HG03066 (cell line): ENCODE measurements around the gene FARSA.
A peak's percentile ranks its signal among the peaks of the same experiment; 100 is the strongest.
"Not testable (repeated sequence)": the region's sequence is repeated elsewhere in the genome, so short reads cannot be mapped to it uniquely, and the experiment has no call there.

Experiments used
- ATAC-seq: cut with Tn5 transposase; IDR thresholded peaks from one replicate; pipeline ENCODE4 v1.9.1; 2021; ENCODE audit warnings: low read depth; ENCODE audit not compliant: unreplicated experiment

Gene FARSA

GRCh38 chr19:12938779-12939601, 5.5 kb upstream of the FARSA start:
- ATAC-seq: no peak

- peak; percentile 85 for ATAC-seq
These were observed 4.6 kb upstream of the FARSA start, which contains the start of gene CALR for GRCh38 chr19:12937927-12938778. TSS of gene CALR (plus strand) at chr19:12938609. CDS start at chr19:12938680, 71 bp downstream.

GRCh38 chr19:12937093-12937926, 3.8 kb upstream of the FARSA start:
- no peak for ATAC-seq

GRCh38 chr19:12936582-12936981, 3.1 kb upstream of the FARSA start:
- ATAC-seq: no peak

- ATAC-seq: no peak
These were observed 1.6 kb upstream of the FARSA start for GRCh38 chr19:12935071-12935470.

GRCh38 chr19:12932392-12933286, 872 bp downstream of the FARSA start:
- ATAC-seq: no peak

- ATAC-seq: no peak
These were observed 3.4 kb downstream of the FARSA start for GRCh38 chr19:12930002-12930645.

- no peak for ATAC-seq
These were observed 8.7 kb downstream of the FARSA start for GRCh38 chr19:12924621-12925310.

GRCh38 chr19:12922959-12923358, 10.6 kb downstream of the FARSA start:
- no peak for ATAC-seq

- ATAC-seq: no peak
These were observed 12.5 kb downstream of the FARSA start for GRCh38 chr19:12921047-12921446.

- ATAC-seq: no peak
These were observed 15.3 kb downstream of the FARSA start for GRCh38 chr19:12918253-12918652.

- ATAC-seq: not testable (repeated sequence)
These were observed 17.7 kb downstream of the FARSA start for GRCh38 chr19:12915860-12916259.

GRCh38 chr19:12913851-12914690, 19.4 kb downstream of the FARSA start:
- no peak for ATAC-seq

GRCh38 chr19:12913011-12913561, 20.4 kb downstream of the FARSA start:
- no peak for ATAC-seq

GRCh38 chr19:12912571-12912970, 20.9 kb downstream of the FARSA start:
- ATAC-seq: no peak

- ATAC-seq: no peak
These were observed 26.3 kb downstream of the FARSA start for GRCh38 chr19:12907166-12907565.

GRCh38 chr19:12899891-12900518, 33.5 kb downstream of the FARSA start:
- peak; percentile 75 for ATAC-seq
